Measurements from ENCODE around the gene MYO1C.

- TF ChIP-seq EZH2 (IDR thresholded peaks at IDR 0.05; ENCODE audit: insufficient read depth, poor library complexity, severe bottlenecking), result no peak
- no peak for TF ChIP-seq EZH2phosphoT487 (IDR thresholded peaks at IDR 0.05; ENCODE audit: insufficient read depth, low read depth)
Measured at GRCh38 chr17:1440921-1441320, 51.6 kb downstream of the MYO1C start.
